Fibroblast of villous mesenchyme (primary cell): ENCODE data around the gene ENPP5. TPM values are rescaled to one million over a fixed set of nuclear protein-coding genes. Genes with fewer than 3 reads are reported as not detected.
"Not testable (repeated sequence)": the region's sequence is repeated elsewhere in the genome, so short reads cannot be mapped to it uniquely, and the experiment has no call there.

ENCODE experiments used
- DNase-seq: peaks from one replicate; pipeline ENCODE4 v3.0.0-alpha.2; 2010; ENCODE audit warnings: low read depth
- H3K4me3 ChIP-seq: 2 replicates; pipeline ENCODE4 v1.5.1; 2011; ENCODE audit warnings: low read depth, mild to moderate bottlenecking, low read length
- total RNA-seq: library from RNA; depleted of rRNA; stranded (reverse); fragments of >200 nt; gene quantifications from 2 replicates; pipeline ENCODE4 v1.2.3, GENCODE V29; 2012
- TF ChIP-seq, protein P1 (sequence below): IDR thresholded peaks from 2 replicates; pipeline ENCODE4 v1.5.1; 2012; ENCODE audit warnings: low read depth, mild to moderate bottlenecking, low read length; ENCODE audit not compliant: insufficient read depth

ENPP5 gene
- total RNA-seq, 1 donor, result 0.43 TPM

DNA sequence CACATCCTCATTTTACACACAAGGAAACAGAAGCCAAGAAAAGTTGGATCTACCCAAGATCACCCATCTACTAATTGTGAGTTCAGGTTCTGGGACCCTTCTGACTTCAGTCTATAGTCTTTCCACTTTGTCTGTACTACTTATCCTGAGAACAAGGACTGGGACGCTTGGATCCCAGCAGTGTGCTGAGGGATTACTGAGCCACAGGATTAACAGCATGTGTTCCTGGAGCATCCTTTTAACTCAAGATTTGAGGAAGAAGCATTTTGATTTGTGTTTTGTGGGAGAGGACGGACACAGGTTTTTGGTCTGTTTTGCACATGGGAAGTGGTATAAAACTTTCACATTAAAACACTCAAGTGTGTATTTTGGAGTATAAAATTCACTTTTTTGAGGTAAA lies 36.6 kb downstream of the ENPP5 start:
- no peak overlapping the region for H3K4me3 ChIP-seq
- no peak for DNase-seq
- TF ChIP-seq, protein P1, sequence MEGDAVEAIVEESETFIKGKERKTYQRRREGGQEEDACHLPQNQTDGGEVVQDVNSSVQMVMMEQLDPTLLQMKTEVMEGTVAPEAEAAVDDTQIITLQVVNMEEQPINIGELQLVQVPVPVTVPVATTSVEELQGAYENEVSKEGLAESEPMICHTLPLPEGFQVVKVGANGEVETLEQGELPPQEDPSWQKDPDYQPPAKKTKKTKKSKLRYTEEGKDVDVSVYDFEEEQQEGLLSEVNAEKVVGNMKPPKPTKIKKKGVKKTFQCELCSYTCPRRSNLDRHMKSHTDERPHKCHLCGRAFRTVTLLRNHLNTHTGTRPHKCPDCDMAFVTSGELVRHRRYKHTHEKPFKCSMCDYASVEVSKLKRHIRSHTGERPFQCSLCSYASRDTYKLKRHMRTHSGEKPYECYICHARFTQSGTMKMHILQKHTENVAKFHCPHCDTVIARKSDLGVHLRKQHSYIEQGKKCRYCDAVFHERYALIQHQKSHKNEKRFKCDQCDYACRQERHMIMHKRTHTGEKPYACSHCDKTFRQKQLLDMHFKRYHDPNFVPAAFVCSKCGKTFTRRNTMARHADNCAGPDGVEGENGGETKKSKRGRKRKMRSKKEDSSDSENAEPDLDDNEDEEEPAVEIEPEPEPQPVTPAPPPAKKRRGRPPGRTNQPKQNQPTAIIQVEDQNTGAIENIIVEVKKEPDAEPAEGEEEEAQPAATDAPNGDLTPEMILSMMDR, result no peak

DNA sequence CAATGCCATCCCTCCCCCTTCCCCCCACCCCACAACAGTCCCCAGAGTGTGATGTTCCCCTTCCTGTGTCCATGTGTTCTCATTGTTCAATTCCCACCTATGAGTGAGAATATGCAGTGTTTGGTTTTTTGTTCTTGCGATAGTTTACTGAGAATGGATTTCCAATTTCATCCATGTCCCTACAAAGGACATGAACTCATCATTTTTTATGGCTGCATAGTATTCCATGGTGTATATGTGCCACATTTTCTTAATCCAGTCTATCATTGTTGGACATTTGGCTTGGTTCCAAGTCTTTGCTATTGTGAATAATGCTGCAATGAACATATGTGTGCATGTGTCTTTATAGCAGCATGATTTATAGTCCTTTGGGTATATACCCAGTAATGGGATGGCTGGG lies 39.5 kb downstream of the ENPP5 start:
- H3K4me3 ChIP-seq, DNase-seq: not testable (repeated sequence)

DNA sequence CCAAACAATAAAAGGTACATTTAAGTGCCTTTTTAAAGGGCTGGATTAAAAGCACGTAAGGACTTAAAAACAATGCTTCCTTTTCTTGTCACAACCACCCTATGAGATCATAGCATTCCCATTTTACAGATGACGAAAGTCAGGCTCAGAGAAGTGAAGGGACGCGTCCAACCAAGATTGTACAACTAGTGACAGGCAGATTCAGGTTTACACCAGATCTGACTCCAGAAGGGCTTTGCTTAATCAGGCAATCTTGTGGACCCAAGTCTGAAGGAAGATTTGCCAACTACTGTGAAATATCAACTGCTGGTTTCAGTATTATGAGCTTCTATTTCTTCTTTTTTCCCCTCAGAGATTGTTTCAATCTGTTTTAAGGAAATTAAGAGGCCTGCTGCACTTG lies 40.1 kb downstream of the ENPP5 start:
- DNase-seq, result no peak
- TF ChIP-seq, protein P1, result no peak
- no peak overlapping the region for H3K4me3 ChIP-seq

DNA sequence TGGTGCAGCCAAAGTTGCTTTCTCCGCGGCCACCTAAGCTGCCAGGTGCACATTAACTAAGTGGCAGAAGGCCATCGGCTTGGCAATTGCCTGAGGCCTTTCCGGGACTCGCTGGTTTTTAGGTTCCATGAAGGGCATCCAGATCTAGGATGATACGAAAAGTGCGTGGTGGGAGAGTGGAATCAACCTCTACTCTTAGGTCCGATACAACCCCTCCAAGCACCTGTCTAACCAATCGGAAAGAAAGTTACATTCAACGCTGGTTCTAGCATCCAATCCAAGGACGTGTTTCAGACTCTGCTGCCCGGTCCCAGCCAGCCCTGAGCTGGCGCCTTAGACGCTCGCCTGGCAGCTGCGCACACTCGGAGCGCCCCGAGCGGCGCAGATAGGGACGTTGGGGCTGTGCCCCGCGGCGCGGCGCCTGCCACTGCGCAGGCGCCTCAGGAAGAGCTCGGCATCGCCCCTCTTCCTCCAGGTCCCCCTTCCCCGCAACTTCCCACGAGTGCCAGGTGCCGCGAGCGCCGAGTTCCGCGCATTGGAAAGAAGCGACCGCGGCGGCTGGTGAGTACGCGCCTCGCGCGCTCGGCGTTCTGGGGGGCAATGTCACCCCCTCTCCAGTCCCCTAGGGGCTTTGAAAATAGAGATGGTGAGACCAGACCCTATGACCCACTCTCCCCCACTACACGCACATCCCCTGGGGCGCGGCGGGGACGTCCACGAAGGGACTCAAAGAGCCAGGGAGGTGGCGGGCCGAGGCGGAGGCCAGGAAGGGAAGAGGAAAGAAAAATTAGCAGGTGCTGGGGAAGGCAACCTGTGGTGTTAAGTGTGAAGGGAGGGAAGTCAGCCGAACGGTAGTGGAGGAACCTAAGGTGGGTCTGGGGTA lies 40.9 kb downstream of the ENPP5 start, which contains the start of gene ENPP4:
TSS of gene ENPP4 (plus strand) at position 361 of the 883 bp plus-strand sequence. CDS start 9,595 bp downstream, outside the sequence.
- peak within 1 kb of the TSS; percentile 49 for H3K4me3 ChIP-seq
- peak; percentile 53 for DNase-seq
- TF ChIP-seq, protein P1, result no peak

DNA sequence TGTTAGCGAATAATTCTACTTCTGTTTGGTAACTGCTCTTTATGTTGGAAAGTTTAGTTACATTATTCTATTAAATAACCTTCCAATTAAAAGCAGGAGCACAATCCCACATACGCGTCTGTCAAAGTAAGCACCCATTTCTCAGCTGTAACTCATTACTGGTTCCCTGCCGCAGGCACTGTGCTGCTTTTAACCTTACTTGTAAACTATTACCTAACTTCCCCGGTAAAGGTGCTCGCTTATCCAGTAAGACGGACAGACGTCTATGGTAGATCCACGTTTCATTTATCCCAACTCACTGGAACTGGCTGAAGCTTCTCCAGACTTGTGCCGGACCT lies 41.5 kb downstream of the ENPP5 start:
- peak overlapping the region; percentile 21 for H3K4me3 ChIP-seq
- TF ChIP-seq, protein P1, result no peak
- DNase-seq, result no peak

DNA sequence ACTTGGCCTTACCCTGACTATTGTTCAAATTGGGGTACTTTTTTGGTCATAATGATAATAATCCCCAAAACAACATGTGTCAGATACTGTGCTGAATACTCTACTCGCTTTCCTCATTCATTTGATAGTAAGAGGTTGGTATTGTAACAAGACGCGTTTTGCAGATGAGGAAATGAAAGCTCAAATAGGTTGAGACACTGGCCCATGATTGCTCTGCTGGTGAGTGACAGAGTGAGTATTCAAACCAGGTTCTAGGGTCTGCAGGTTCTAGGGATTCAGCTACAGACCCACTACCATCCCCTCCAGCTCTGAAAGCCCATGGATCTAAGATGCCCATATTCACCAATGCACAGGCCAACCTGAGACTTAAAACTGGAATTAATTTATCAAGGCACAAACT lies 42.3 kb downstream of the ENPP5 start:
- TF ChIP-seq, protein P1, result no peak
- DNase-seq, result no peak
- H3K4me3 ChIP-seq, result no peak overlapping the region

DNA sequence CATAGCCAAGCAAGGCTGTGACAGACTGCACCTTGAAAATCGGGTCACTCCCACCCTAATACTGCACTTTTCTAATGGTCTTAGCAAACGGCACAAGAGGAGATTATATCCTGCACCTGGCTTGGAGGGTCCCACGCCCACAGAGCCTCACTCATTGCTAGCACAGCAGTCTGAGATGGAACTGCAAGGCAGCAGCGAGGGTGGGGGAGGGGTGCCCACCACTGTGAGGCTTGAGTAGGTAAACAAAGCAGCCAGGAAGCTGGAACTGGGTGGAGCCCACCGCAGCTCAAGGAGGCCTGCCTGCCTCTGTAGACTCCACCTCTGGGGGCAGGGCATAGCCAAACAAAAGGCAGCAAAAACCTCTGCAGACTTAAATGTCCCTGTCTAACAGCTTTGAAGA lies 51.1 kb downstream of the ENPP5 start:
- not testable (repeated sequence) for DNase-seq, H3K4me3 ChIP-seq

DNA sequence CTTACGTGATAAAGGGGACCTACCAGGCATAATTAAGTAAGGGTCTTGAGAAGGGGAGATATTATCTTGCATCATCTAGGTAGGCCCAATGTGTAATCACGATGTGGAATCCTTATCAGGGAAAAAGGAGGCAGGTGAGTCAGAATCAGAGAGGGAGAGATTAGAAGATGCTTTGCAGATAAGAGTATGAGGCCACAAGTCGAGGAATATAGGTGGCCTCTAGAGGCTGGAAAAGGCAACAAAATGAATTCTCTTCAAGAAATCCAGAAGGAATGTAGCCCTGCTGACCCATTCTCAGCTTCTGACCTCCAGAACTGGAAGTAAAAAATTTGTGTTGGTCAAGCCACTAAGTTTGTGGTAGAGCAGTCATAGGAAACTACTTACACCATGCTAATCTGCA lies 51.9 kb downstream of the ENPP5 start:
- no peak overlapping the region for H3K4me3 ChIP-seq
- TF ChIP-seq, protein P1, result no peak
- no peak for DNase-seq
